Caco-2 (cell line): ENCODE measurements around the gene MRPS6. TPM values are rescaled to one million over a fixed set of nuclear protein-coding genes. Genes with fewer than 3 reads are reported as not detected.

ENCODE experiments used
- BruUV-seq: library from RNA; stranded (reverse); fragments of 400-500 nt; replicated peaks from 2 replicates; lab custom pipeline; 2021; lab: Mats Ljungman, UMichigan
- CTCF ChIA-PET: fragments of 300-600 bp; sonication (Branson Sonifier 250); formaldehyde crosslinking; loops from one replicate; lab custom pipeline; 2022; ENCODE audit warnings: antibody characterized with exemption; lab: Charles Lee
- POLR2A ChIA-PET: fragments of 300-600 bp; sonication (Branson Sonifier 250); formaldehyde crosslinking; loops from one replicate; lab custom pipeline; 2022; ENCODE audit warnings: antibody characterized with exemption; lab: Charles Lee
- DNase-seq, 2 experiments: peaks; one replicate each; pipeline versions ENCODE4 v3.0.0 to v3.0.0-alpha.2; 2020 to 2022
- H3K27me3 ChIP-seq: replicated peaks from 2 replicates; pipeline ENCODE4 v1.6.0; 2011; ENCODE audit warnings: low read length; ENCODE audit not compliant: control insufficient read depth, insufficient read depth
- H3K36me3 ChIP-seq: 2 replicates; pipeline ENCODE4 v1.5.1; 2011; ENCODE audit warnings: low read length; ENCODE audit not compliant: control insufficient read depth, insufficient read depth
- H3K4me1 ChIP-seq: fragments of 250-450 bp; sonication (Bioruptor Pico); 2 replicates; pipeline ENCODE4 v1.5.1; 2020; ENCODE audit warnings: mild to moderate bottlenecking
- H3K4me3 ChIP-seq: 2 replicates; pipeline ENCODE4 v1.5.1; 2011; ENCODE audit warnings: low read depth, mild to moderate bottlenecking, control low read depth, low read length
- H3K9me3 ChIP-seq: fragments of 250-450 bp; sonication (Bioruptor Pico); 2 replicates; pipeline ENCODE4 v1.5.1; 2020; ENCODE audit warnings: mild to moderate bottlenecking, moderate library complexity
- H3K27ac Mint-ChIP-seq: one replicate; pipeline ENCODE4 v1.8.0; 2022; ENCODE audit warnings: mixed read lengths; ENCODE audit not compliant: unreplicated experiment
- H3K27me3 Mint-ChIP-seq: one replicate; pipeline ENCODE4 v1.8.0; 2022; ENCODE audit warnings: mixed read lengths; ENCODE audit not compliant: insufficient read depth, unreplicated experiment
- H3K36me3 Mint-ChIP-seq: one replicate; pipeline ENCODE4 v1.8.0; 2022; ENCODE audit warnings: mild to moderate bottlenecking, mixed read lengths; ENCODE audit not compliant: insufficient read depth, unreplicated experiment
- H3K4me1 Mint-ChIP-seq: one replicate; pipeline ENCODE4 v1.8.0; 2022; ENCODE audit warnings: low read depth, mixed read lengths; ENCODE audit not compliant: unreplicated experiment
- H3K4me3 Mint-ChIP-seq: one replicate; pipeline ENCODE4 v1.8.0; 2022; ENCODE audit warnings: mild to moderate bottlenecking, moderate library complexity, mixed read lengths; ENCODE audit not compliant: unreplicated experiment
- H3K9me3 Mint-ChIP-seq: one replicate; pipeline ENCODE4 v1.8.0; 2022; ENCODE audit warnings: mixed read lengths; ENCODE audit not compliant: unreplicated experiment
- intact Hi-C: fragments of 100-400 bp; cut with micrococcal nuclease; formaldehyde crosslinking; loops from one replicate; pipeline ENCODE4 v1.10.0; 2022; ENCODE audit not compliant: unreplicated experiment
- total RNA-seq: library from RNA; stranded (reverse); gene quantifications from 2 replicates; pipeline ENCODE4 v1.2.3, GENCODE V29; 2022
- TF ChIP-seq, protein P1 (sequence below), 2 experiments: fragments of 200-600 bp in 1 of 2; IDR thresholded peaks; 1 replicate in 1 of 2; 2 replicates in 1 of 2; pipeline versions ENCODE4 v1.5.1 to v1.8.0; 2011 to 2022; ENCODE audit warnings: antibody characterized with exemption in 1 of 2, control low read depth in 1 of 2, inconsistent platforms in 1 of 2, low read depth in 1 of 2, low read length in 1 of 2, mild to moderate bottlenecking in 1 of 2, moderate library complexity in 1 of 2; ENCODE audit not compliant: insufficient read depth in 1 of 2, severe bottlenecking in 1 of 2, unreplicated experiment in 1 of 2

MRPS6 gene
- total RNA-seq, 1 experiment from 2014 or later, result 104 TPM

DNA sequence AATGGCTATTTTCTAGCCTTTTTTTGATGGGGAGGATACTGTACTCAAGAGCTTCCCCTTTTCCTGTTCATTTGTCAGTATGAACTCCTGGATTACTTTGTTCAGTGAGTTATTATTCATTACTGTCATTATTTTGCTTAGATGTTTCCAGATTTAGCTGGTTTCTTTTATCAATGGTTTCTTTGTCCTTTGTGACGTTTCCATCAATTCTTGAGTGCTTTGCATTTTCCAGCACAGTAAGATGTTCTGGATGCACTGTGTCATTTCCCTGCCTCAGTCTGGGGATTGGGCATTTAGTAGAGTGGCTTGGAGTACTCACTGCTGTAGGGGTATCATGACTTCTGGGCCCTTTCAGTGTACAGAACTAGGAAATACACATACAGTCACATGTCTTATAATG lies 34.2 kb downstream of the MRPS6 start:
- ChIA-PET POLR2A (no interaction called here), CTCF (no interaction called here)
- no peaks in the 10 kb centered on the region for H3K27me3 Mint-ChIP-seq
- DNase-seq, result no peak
- H3K27ac Mint-ChIP-seq, result no peak overlapping the region
- intact Hi-C loops, result no loop called here
- no peaks in the 10 kb centered on the region for H3K9me3 Mint-ChIP-seq
- TF ChIP-seq, protein P1, sequence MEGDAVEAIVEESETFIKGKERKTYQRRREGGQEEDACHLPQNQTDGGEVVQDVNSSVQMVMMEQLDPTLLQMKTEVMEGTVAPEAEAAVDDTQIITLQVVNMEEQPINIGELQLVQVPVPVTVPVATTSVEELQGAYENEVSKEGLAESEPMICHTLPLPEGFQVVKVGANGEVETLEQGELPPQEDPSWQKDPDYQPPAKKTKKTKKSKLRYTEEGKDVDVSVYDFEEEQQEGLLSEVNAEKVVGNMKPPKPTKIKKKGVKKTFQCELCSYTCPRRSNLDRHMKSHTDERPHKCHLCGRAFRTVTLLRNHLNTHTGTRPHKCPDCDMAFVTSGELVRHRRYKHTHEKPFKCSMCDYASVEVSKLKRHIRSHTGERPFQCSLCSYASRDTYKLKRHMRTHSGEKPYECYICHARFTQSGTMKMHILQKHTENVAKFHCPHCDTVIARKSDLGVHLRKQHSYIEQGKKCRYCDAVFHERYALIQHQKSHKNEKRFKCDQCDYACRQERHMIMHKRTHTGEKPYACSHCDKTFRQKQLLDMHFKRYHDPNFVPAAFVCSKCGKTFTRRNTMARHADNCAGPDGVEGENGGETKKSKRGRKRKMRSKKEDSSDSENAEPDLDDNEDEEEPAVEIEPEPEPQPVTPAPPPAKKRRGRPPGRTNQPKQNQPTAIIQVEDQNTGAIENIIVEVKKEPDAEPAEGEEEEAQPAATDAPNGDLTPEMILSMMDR (IDR thresholded peaks at IDR 0.05; ENCODE audit: insufficient read depth in 1 of 2, low read depth in 1 of 2, low read length in 1 of 2, severe bottlenecking in 1 of 2, unreplicated experiment in 1 of 2), result no peak
- no peaks in the 10 kb centered on the region for H3K4me1 Mint-ChIP-seq
- H3K4me3 ChIP-seq, result no peak overlapping the region
- peaks cover 40% of the 10 kb centered on the region for H3K36me3 Mint-ChIP-seq
- H3K27me3 ChIP-seq, result no peaks in the 10 kb centered on the region
- no peaks in the 10 kb centered on the region; the same call in 1 of the 2 replicates for H3K4me1 ChIP-seq
- H3K9me3 ChIP-seq, result no peaks in the 10 kb centered on the region
- no peak overlapping the region for H3K4me3 Mint-ChIP-seq
- H3K36me3 ChIP-seq, result no peaks in the 10 kb centered on the region
- BruUV-seq, result no TSS peak

DNA sequence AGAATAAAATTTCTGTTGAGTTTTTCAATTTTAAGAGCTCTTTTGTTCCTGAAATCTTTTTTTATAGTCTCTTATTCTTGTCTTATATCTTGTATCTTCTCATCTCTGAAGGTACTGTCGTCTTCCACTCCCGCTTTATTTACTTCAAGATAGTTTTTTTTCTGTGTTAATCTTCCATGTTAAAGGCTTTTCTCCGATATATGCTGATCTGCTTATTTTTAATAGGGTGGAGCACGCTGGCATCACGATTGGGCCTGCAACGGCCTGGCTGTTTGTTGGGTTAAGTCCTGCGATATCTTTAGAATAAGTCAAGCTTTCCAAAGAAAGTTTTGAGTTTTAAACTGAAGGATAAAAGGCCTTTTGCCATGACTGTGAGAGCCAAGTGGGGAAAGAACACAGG lies 35.7 kb downstream of the MRPS6 start:
- no peaks in the 10 kb centered on the region for H3K27me3 Mint-ChIP-seq
- Histone ChIP-seq H3K27me3 (no peaks in the 10 kb centered on the region), H3K36me3 (no peaks in the 10 kb centered on the region), H3K9me3 (no peaks in the 10 kb centered on the region), H3K4me3 (no peak overlapping the region), H3K4me1 (peaks cover 12% of the 10 kb centered on the region)
- ChIA-PET CTCF (interaction anchor here (0.6 to 1.3 kb wide), 2 partner anchors 142 to 149 kb away, joined by 3 read pairs; no protein-coding TSS in a partner anchor), POLR2A (no interaction called here)
- H3K27ac Mint-ChIP-seq, result no peak overlapping the region
- DNase-seq, result no peak
- no peaks in the 10 kb centered on the region for H3K9me3 Mint-ChIP-seq
- no TSS peak for BruUV-seq
- TF ChIP-seq, protein P1 (IDR thresholded peaks at IDR 0.05; ENCODE audit: insufficient read depth in 1 of 2, low read depth in 1 of 2, low read length in 1 of 2, severe bottlenecking in 1 of 2, unreplicated experiment in 1 of 2), result no peak
- peaks cover 34% of the 10 kb centered on the region for H3K36me3 Mint-ChIP-seq
- H3K4me1 Mint-ChIP-seq, result peaks cover 9% of the 10 kb centered on the region
- intact Hi-C loops, result no loop called here
- no peak overlapping the region for H3K4me3 Mint-ChIP-seq

DNA sequence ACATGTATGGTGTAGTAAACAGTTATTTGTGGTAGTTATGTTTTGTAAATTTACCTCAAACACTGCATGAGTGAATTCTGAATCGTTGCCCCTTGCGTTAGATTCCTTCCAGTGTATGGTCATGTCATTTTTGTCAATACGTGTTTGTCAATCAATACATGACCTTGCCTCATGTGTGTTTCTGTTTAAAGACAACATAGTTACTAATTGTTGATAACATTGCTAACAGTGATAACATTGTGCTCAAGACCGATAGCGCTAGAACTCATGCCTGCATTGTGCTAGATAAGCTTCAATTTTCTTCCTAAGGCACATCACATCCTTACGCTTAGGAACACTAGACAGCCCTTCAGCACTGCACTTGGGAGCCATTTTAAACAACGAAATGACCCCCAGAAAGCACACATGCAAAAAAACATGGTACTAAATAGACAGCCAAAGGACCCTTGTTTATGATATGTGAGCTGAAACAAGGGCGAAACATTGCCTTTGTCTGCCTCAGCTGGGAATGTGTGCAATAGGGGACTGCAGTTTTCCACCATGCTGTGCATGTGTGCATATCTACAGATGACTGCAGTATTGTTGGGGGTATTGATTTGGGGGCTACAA lies 37.3 kb downstream of the MRPS6 start:
- H3K4me3 ChIP-seq, result no peak overlapping the region
- no peaks in the 10 kb centered on the region for H3K27me3 Mint-ChIP-seq
- peaks cover 10% of the 10 kb centered on the region for H3K4me1 Mint-ChIP-seq
- no TSS peak for BruUV-seq
- ChIA-PET POLR2A (no interaction called here), CTCF (no interaction called here)
- no peaks in the 10 kb centered on the region for H3K9me3 Mint-ChIP-seq
- H3K27me3 ChIP-seq, result no peaks in the 10 kb centered on the region
- H3K36me3 ChIP-seq, result no peaks in the 10 kb centered on the region
- H3K27ac Mint-ChIP-seq, result no peak overlapping the region
- peaks cover 47% of the 10 kb centered on the region for H3K36me3 Mint-ChIP-seq
- intact Hi-C loops, result no loop called here
- no peaks in the 10 kb centered on the region for H3K9me3 ChIP-seq
- H3K4me1 ChIP-seq, result peaks cover 28% of the 10 kb centered on the region
- TF ChIP-seq, protein P1 (IDR thresholded peaks at IDR 0.05; ENCODE audit: insufficient read depth in 1 of 2, low read depth in 1 of 2, low read length in 1 of 2, severe bottlenecking in 1 of 2, unreplicated experiment in 1 of 2), result no peak
- H3K4me3 Mint-ChIP-seq, result no peak overlapping the region
- no peak for DNase-seq
